Transverse colon (tissue), 4 donors: Measurements from ENCODE around the gene MDGA2. TPM values are rescaled to one million over a fixed set of nuclear protein-coding genes. Genes with fewer than 3 reads are reported as not detected.

ENCODE experiments used
- DNase-seq: peaks from one replicate; pipeline ENCODE4 v3.0.0-alpha.2; 2019
- H3K27ac ChIP-seq, 4 donors: fragments of 200-600 bp; sonication (generic); 2 replicates each; pipeline ENCODE4 v1.5.1; 2016 to 2018; ENCODE audit warnings: inconsistent platforms in 4 of 4
- H3K27me3 ChIP-seq: fragments of 200-600 bp; sonication (generic); 2 replicates; pipeline ENCODE4 v1.5.1; 2017; ENCODE audit warnings: inconsistent platforms
- H3K36me3 ChIP-seq, 4 donors: fragments of 200-600 bp; sonication (generic); 2 replicates each; pipeline ENCODE4 v1.5.1; 2017 to 2019; ENCODE audit warnings: inconsistent platforms in 4 of 4
- H3K4me1 ChIP-seq, 4 donors: fragments of 200-600 bp; sonication (generic); 2 replicates each; pipeline ENCODE4 v1.5.1; 2017 to 2020; ENCODE audit warnings: inconsistent platforms in 4 of 4
- H3K4me3 ChIP-seq, 4 donors: fragments of 200-600 bp; sonication (generic); 1 replicate in 1 of 4; 2 replicates in 3 of 4; pipeline versions ENCODE4 v1.5.1 to v1.6.1; 2017 to 2019; ENCODE audit warnings: inconsistent platforms in 4 of 4
- H3K9me3 ChIP-seq, 2 donors: fragments of 200-600 bp; sonication (generic); 2 replicates each; pipeline ENCODE4 v1.5.1; 2017 to 2019; ENCODE audit warnings: inconsistent platforms in 2 of 2
- CTCF ChIP-seq, 5 experiments: fragments of 200-600 bp in 3 of 5; fragments of 450-650 bp in 2 of 5; sonication (generic) in 3 of 5; IDR thresholded peaks; 1 replicate in 2 of 5; 2 replicates in 3 of 5; pipeline ENCODE4 v1.5.1; 2016 to 2017; ENCODE audit warnings: antibody characterized with exemption in 5 of 5, inconsistent platforms in 3 of 5, mild to moderate bottlenecking in 2 of 5, moderate library complexity in 1 of 5
- EP300 ChIP-seq: sonication (generic); formaldehyde crosslinking; IDR thresholded peaks from one replicate; pipeline ENCODE4 v1.6.1; 2017; ENCODE audit warnings: antibody characterized with exemption, low read depth
- POLR2A ChIP-seq: fragments of 450-650 bp; IDR thresholded peaks from one replicate; pipeline ENCODE4 v1.6.1; 2016; ENCODE audit warnings: antibody characterized with exemption, mild to moderate bottlenecking, moderate library complexity
- POLR2AphosphoS5 ChIP-seq, 3 donors: sonication (generic); formaldehyde crosslinking; IDR thresholded peaks; one replicate each; pipeline ENCODE4 v1.6.1; 2016; ENCODE audit warnings: antibody characterized with exemption in 3 of 3
- WGBS, 2 donors: methylation state at CpG; one replicate each; pipeline ENCODE4 v1.1.5; 2018; ENCODE audit warnings: low coverage in 1 of 2; 5-methylcytosine and 5-hydroxymethylcytosine counted together
- in situ Hi-C, 4 donors: fragments of 200-750 bp; cut with MboI; loops; one replicate each; pipeline versions ENCODE4 v1.15.0 to v1.15.1; 2017; ENCODE audit warnings: low sequenced_read_pairs in 3 of 4, low pct_ligation_motif_present in 1 of 4, low pct_unique_long_range_greater_than_20kb in 1 of 4
- intact Hi-C: fragments of 100-400 bp; cut with DNase I; formaldehyde crosslinking; loops from one replicate; pipeline ENCODE4 v1.15.1; 2023; ENCODE audit warnings: low total_unique reads
- total RNA-seq, 4 donors: library from RNA; depleted of rRNA; stranded (reverse); fragments of >200 nt; gene quantifications; one replicate each; pipeline ENCODE4 v1.1.0, GENCODE V29; 2016

The MDGA2 gene
- total RNA-seq, 4 donors from 2014 or later, result not detected

GRCh38 chr14:46985529-46986380 is 689.6 kb downstream of the MDGA2 start:
- intact Hi-C loops (no loop called here), in situ Hi-C loops (no loop called here)
- H3K9me3 ChIP-seq, result no peaks in the 10 kb centered on the region
- no peak overlapping the region for H3K27ac ChIP-seq
- DNase-seq, result no peak
- WGBS, 2 donors, result 65 to 91% methylated on average over 6 of the region's 6 CpGs
- no peaks in the 10 kb centered on the region for H3K27me3 ChIP-seq
- no peaks in the 10 kb centered on the region for H3K36me3 ChIP-seq
- TF ChIP-seq EP300 (no peak), CTCF (IDR thresholded peaks at IDR 0.05) (no peak), POLR2AphosphoS5 (IDR thresholded peaks at IDR 0.05) (no peak)
- no peak overlapping the region for H3K4me3 ChIP-seq
- no peaks in the 10 kb centered on the region for H3K4me1 ChIP-seq

- Histone ChIP-seq H3K4me1 (no peaks in the 10 kb centered on the region), H3K27ac (no peak overlapping the region), H3K9me3 (no peaks in the 10 kb centered on the region), H3K36me3 (no peaks in the 10 kb centered on the region), H3K27me3 (no peaks in the 10 kb centered on the region), H3K4me3 (no peak overlapping the region)
- no peak for DNase-seq
- WGBS, 2 donors, result 30 to 43% methylated on average over 2 of the region's 2 CpGs
- in situ Hi-C loops, result no loop called here
- TF ChIP-seq POLR2AphosphoS5 (IDR thresholded peaks at IDR 0.05) (no peak), CTCF (IDR thresholded peaks at IDR 0.05) (no peak), EP300 (no peak), POLR2A (no peak)
- intact Hi-C loops, result no loop called here
Measured at GRCh38 chr14:46973295-46973694, 702.1 kb downstream of the MDGA2 start.

- H3K27me3 ChIP-seq, result no peaks in the 10 kb centered on the region
- 39 to 45% methylated on average over 2 to 3 of the region's 3 CpGs for WGBS, 2 donors
- in situ Hi-C loops, result no loop called here
- no peak overlapping the region for H3K27ac ChIP-seq
- H3K9me3 ChIP-seq, result no peaks in the 10 kb centered on the region
- intact Hi-C loops, result no loop called here
- TF ChIP-seq POLR2A (no peak), POLR2AphosphoS5 (IDR thresholded peaks at IDR 0.05) (no peak), EP300 (no peak), CTCF (IDR thresholded peaks at IDR 0.05) (no peak)
- H3K4me1 ChIP-seq, result no peaks in the 10 kb centered on the region
- H3K4me3 ChIP-seq, result no peak overlapping the region
- H3K36me3 ChIP-seq, result no peaks in the 10 kb centered on the region
- DNase-seq, result no peak
Measured at GRCh38 chr14:46964378-46964777, 711.0 kb downstream of the MDGA2 start.

GRCh38 chr14:46951103-46951502 is 724.3 kb downstream of the MDGA2 start:
- no peaks in the 10 kb centered on the region for H3K9me3 ChIP-seq
- H3K36me3 ChIP-seq, result no peaks in the 10 kb centered on the region
- H3K4me1 ChIP-seq, result no peaks in the 10 kb centered on the region
- 77 to 89% methylated on average over 2 of the region's 2 CpGs for WGBS, 2 donors
- H3K27ac ChIP-seq, result no peak overlapping the region
- H3K4me3 ChIP-seq, result no peak overlapping the region
- no peak for DNase-seq
- intact Hi-C loops (no loop called here), in situ Hi-C loops (no loop called here)
- no peaks in the 10 kb centered on the region for H3K27me3 ChIP-seq
- no peak for TF ChIP-seq CTCF (IDR thresholded peaks at IDR 0.05)
- no peak for TF ChIP-seq POLR2AphosphoS5 (IDR thresholded peaks at IDR 0.05)
- TF ChIP-seq EP300, result no peak
- TF ChIP-seq POLR2A, result no peak
